HG02973 (cell line): ENCODE results near the gene C7orf25.

ENCODE experiments used
- ATAC-seq: cut with Tn5 transposase; IDR thresholded peaks from one replicate; pipeline ENCODE4 v1.9.1; 2021; ENCODE audit warnings: moderate library complexity; ENCODE audit not compliant: unreplicated experiment

Gene C7orf25

GRCh38 chr7:42880392-42880791, 31.5 kb downstream of the C7orf25 start:
- no peak for ATAC-seq

DNA sequence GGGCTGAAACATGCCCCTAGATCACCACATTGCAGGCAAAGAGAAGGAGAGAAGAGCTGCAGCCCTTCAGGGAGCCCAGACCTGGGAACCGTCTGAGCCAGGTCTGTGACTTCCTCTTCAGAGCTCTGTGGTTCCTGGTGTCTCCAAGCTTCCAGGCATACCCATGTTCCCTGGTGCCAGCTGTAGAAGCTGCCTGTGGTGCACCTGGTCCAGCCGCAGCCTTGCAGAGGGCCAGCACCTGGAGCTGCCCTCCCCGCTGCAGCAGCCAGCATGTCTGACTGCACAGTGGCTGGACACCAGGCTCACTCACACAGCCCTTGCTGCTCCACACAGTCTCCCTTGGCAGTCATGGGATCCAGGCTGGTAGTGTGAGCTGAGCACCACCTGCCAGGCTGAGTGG, 33.6 kb downstream of the C7orf25 start:
- no peak for ATAC-seq

DNA sequence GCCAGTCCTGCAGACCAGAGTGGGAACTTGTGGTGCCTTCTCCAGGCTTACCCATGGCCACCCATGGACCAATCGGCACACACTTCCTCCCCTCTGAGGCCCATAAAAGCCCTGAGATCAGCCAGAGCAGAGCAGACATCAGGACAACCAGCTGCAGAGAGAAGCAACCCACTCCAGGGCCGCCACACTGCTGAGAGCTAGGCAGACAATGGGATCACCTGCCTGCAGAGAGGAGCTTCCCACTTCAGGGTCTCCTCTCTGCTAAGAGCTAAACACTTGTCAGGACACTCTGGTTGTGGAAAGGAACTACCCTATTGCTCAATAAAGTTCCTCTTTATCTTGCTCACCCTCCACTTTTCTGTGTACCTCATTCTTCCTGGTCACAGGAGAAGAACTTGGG, 34.0 kb downstream of the C7orf25 start:
- no peak for ATAC-seq

- peak; percentile 83 for ATAC-seq
Observed at GRCh38 chr7:42876182-42877068, 35.4 kb downstream of the C7orf25 start.

DNA sequence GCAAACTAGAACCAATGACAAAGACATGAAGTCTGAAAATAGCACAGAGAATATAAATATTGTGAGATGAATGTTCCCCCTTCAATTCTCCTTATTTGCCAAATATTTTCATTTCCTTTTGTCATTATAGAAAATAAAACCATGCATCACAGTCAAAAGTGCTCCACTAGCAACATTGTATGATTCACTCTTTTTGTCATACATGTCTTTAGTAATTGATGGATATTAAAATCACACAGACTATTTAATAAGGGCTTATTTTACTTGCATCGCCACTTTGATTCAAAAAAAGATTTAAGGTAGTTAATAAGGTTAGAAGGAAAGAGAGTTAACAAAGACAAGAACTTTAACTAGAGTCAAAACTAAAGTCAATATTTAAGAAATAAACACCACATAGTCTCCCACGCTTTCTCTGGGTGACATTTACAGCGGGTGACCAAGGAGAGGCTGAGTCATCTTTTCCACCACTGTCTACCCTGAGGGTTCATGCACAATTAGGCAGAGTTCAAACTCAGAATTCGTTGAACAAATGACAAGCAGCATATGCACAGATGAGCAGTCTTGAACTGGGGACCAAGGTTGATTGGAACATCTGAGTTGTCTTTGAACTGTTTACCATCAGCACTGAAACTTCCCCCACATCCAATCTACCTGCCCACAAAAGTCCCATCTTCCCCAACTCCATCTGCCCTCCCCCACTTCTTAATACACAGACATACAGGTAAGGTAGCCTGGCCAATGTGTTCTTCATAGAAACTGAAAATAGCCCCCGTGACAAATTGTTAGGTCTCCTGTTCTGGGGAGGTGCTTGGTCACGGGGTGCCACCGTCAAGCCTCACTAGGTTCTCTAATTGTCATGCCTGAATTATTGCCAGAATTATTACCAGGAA, 42.5 kb downstream of the C7orf25 start:
- ATAC-seq = peak; percentile 98

GRCh38 chr7:42868480-42868879, 43.4 kb downstream of the C7orf25 start:
- no peak for ATAC-seq
